ENCODE measurements around the gene SHISA2.

The SHISA2 gene

GRCh38 chr13:26030331-26030730 lies 21.5 kb downstream of the SHISA2 start:
- TF ChIP-seq CTCF (conservative IDR thresholded peaks at IDR 0.05): no peak
- H3K27ac ChIP-seq: no peak overlapping the region

DNA sequence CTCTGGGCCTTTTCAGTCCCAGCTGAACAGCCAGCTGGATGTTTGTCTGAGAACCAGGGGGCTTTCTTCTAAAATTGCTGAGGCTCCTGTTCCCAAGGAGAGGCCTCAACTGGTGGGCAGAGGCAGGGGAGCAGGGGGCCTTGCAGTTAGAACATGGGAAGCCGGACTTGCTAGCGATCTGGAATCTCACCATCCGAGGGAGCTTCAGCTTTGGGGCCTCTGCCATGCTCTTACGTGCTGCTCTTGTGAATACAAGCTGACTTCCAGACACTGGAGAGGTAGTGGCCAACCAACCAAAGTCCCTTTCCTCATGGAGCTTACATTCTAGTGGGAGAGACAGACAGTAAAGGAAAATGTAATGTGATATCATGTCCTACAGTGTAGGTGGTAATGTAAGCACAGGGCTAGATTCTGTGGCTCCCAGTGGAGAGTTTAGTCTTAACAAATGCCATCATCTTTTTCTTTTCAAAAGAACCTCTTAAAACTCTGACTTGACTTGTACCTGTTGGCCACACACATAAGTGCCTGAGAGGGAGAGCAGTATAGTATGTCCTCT lies 22.2 kb downstream of the SHISA2 start:
- TF ChIP-seq CTCF (conservative IDR thresholded peaks at IDR 0.05): no peak
- no peak overlapping the region for H3K27ac ChIP-seq

DNA sequence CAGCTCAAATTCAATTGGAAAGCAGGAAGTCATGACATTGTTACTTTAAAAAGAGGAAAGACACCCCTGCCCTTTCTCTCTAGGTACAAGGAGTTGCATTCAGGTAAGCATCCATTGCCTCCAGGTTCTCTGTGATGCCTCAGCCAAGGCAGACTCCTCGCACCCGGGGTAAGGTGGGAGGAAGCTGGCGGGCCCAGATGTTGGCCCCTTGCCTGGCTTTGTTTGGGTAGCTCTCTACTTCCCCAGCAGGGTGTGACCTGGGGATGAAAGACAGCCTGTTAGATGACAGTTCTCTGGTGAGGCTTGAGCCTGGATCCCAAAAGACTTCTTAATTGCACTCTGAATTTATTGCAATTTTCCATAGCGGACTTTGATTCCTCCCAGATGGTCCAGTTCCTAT lies 25.6 kb downstream of the SHISA2 start:
- no peak for TF ChIP-seq CTCF (conservative IDR thresholded peaks at IDR 0.05)
- H3K27ac ChIP-seq: no peak overlapping the region

DNA sequence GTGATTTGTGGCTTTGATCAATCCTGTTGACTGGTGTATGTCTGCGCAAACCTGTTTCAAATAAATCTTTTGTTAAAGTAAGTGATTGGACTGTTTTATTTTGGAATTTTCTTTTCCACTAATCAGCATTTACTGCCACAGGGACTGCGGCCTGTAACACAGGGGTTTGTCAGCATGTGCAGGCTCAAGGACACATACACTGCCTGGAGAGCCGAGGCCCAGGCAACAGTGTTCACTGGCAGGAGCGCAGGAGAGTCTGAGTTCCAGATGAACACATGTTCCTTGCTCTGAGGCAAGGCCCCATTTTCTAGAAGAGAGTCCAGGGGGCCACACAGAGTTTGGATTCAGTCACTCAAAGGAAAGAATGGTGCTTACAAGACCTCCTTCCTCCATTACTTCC lies 26.0 kb downstream of the SHISA2 start:
- TF ChIP-seq CTCF (conservative IDR thresholded peaks at IDR 0.05): no peak
- H3K27ac ChIP-seq: no peak overlapping the region

DNA sequence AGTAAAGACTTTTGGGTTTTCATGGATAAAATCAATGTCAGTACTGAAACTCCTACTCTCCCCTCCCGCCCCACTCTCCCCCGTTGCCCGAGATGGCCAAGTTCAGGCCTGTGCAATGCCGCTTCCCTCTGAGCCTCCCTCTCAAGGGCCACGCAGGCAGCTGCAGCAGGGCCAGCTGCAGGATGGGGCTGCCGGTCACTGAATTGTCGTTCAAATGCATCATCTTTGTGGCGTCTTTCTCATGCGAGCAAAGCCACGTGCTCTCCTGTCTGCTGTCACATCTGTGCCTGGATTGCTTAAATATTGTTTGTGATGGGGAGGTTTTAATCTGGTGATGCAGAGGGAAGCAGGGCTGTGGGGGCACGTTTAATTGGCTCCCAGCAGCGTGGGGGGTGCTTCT lies 26.6 kb downstream of the SHISA2 start:
- H3K27ac ChIP-seq: no peak overlapping the region
- no peak for TF ChIP-seq CTCF (conservative IDR thresholded peaks at IDR 0.05)

DNA sequence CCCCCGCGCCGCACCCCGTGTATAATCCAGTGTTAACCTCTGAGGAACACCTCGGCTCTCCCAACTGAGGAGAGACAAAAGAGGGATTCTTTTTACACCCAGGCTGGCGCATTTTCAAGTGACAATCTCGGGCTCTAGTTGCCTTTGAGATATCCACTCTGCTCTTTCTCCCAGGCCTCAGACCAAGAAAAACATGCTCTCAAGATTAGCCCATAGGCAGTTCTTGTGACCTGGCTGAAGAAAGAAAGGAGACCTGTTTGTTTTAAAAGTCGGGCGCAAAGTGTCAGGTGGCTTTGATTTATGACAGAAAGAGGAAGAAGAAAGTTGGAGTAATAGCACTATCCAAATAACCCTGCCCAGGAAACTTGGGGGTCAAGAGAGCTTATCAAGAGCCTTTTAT lies 27.3 kb downstream of the SHISA2 start:
- H3K27ac ChIP-seq: no peak overlapping the region
- TF ChIP-seq CTCF (conservative IDR thresholded peaks at IDR 0.05): no peak

GRCh38 chr13:26022538-26023292 lies 29.1 kb downstream of the SHISA2 start:
- no peak overlapping the region for H3K27ac ChIP-seq
- TF ChIP-seq CTCF (conservative IDR thresholded peaks at IDR 0.05): no peak
